Suprapubic skin (tissue), 3 donors: ENCODE measurements around the gene CTAG1B.
"Not testable (repeated sequence)": the region's sequence is repeated elsewhere in the genome, so short reads cannot be mapped to it uniquely, and the experiment has no call there.

Experiments used
- POLR2A ChIP-seq, 2 donors: fragments of 450-650 bp; IDR thresholded peaks; one replicate each; pipeline ENCODE4 v1.6.1; 2017; ENCODE audit warnings: antibody characterized with exemption in 2 of 2, mild to moderate bottlenecking in 2 of 2, moderate library complexity in 2 of 2
- TF ChIP-seq, protein P1 (sequence below), 2 donors: fragments of 200-600 bp in 1 of 2; fragments of 450-650 bp in 1 of 2; sonication (generic) in 1 of 2; IDR thresholded peaks; one replicate each; pipeline ENCODE4 v1.5.1; 2016 to 2019; ENCODE audit warnings: antibody characterized with exemption in 2 of 2, mild to moderate bottlenecking in 1 of 2, moderate library complexity in 1 of 2

DNA sequence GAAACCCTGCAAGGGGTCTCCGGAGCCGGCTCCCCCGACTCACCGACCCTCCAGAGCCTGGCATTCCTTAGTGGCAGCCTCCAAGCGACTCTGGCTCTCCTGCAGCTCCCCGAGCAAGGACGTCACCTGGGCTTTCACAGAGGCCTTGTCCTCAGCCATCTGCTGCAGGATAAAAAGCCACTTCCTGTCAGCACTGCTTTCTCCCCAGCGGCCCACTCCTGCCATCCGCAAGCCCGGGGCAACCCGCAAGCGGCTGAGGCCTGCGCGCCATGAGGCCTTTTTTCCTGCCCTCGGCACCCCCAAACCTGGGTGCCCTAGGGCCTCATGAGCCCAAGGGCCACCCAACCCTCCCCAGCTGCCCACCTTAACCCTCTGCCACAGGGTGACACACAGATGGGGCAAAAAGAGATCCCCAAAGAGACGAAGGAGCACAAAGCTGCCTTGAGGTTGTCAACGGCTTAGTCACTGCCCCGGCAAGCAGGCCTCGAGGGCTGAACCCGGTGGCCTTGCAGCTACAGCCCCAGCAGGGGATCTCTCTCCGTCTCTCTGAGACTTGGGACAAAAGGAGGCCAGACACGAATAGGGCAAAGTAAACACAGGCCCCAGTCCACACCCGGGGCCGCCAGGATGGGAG, 26.8 kb upstream of the CTAG1B start:
- TF ChIP-seq, protein P1, sequence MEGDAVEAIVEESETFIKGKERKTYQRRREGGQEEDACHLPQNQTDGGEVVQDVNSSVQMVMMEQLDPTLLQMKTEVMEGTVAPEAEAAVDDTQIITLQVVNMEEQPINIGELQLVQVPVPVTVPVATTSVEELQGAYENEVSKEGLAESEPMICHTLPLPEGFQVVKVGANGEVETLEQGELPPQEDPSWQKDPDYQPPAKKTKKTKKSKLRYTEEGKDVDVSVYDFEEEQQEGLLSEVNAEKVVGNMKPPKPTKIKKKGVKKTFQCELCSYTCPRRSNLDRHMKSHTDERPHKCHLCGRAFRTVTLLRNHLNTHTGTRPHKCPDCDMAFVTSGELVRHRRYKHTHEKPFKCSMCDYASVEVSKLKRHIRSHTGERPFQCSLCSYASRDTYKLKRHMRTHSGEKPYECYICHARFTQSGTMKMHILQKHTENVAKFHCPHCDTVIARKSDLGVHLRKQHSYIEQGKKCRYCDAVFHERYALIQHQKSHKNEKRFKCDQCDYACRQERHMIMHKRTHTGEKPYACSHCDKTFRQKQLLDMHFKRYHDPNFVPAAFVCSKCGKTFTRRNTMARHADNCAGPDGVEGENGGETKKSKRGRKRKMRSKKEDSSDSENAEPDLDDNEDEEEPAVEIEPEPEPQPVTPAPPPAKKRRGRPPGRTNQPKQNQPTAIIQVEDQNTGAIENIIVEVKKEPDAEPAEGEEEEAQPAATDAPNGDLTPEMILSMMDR (IDR thresholded peaks at IDR 0.05) = not testable (repeated sequence)
- TF ChIP-seq POLR2A (IDR thresholded peaks at IDR 0.05) = not testable (repeated sequence)
